IgD-negative memory B cell (primary cell): ENCODE measurements around the gene GRB2. TPM values are rescaled to one million over a fixed set of nuclear protein-coding genes. Genes with fewer than 3 reads are reported as not detected.

ENCODE experiments used
- H3K27ac Mint-ChIP-seq, 3 donors: one replicate each; pipeline ENCODE4 v1.8.0; 2020 to 2022; ENCODE audit warnings: mild to moderate bottlenecking in 3 of 3, mixed read lengths in 3 of 3, moderate library complexity in 1 of 3
- H3K27me3 Mint-ChIP-seq: one replicate; pipeline ENCODE4 v1.8.0; 2021; ENCODE audit warnings: mixed read lengths
- H3K36me3 Mint-ChIP-seq: one replicate; pipeline ENCODE4 v1.8.0; 2020; ENCODE audit warnings: mild to moderate bottlenecking, mixed read lengths
- H3K4me1 Mint-ChIP-seq, 3 donors: one replicate each; pipeline ENCODE4 v1.8.0; 2020 to 2022; ENCODE audit warnings: mixed read lengths in 3 of 3, mild to moderate bottlenecking in 1 of 3
- H3K4me3 Mint-ChIP-seq, 4 donors: one replicate each; pipeline ENCODE4 v1.8.0; 2020 to 2022; ENCODE audit warnings: mild to moderate bottlenecking in 4 of 4, mixed read lengths in 4 of 4, moderate library complexity in 3 of 4
- H3K9me3 Mint-ChIP-seq, 3 donors: one replicate each; pipeline ENCODE4 v1.8.0; 2020 to 2021; ENCODE audit warnings: mixed read lengths in 3 of 3, mild to moderate bottlenecking in 1 of 3
- polyA plus RNA-seq: library from polyadenylated mRNA; unstranded; fragments of 300-500 nt; fragmentation: Illumina TruSeq; gene quantifications from one replicate; pipeline ENCODE4 v1.2.3, GENCODE V29; 2021

Gene GRB2
- polyA plus RNA-seq, 1 donor from 2014 or later = 333 TPM

DNA sequence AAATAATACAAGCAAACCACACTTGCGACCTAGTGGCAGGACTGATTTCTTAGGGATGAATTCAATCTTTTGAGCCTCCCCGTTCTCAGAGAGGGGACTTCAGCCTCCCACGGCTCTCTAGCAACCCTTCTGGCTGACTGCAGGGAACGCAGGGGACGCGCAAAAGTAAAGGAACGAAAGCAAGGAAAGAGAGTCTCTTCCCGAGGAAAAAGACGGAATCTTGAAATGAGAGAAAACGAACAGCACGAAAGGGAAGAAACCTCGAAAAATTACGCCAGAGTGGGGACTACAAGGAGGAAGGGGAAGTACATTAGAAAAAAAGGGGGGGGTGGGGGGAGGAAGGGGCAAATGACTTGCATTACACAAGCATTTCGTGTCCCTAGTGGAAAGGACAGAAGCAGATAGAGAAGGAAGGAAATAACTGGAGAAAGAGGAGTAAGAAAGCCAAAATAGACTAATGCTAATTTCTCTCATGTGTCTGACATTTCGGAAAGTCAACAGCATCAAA is 1.2 kb downstream of the GRB2 start:
- H3K27ac Mint-ChIP-seq = peak overlapping the region; percentile 92 to 96 (median 94)
- H3K4me3 Mint-ChIP-seq = peak overlapping the region; percentile 94 to 99 (median 96)
- peaks cover 3% of the 10 kb centered on the region for H3K36me3 Mint-ChIP-seq
- no peaks in the 10 kb centered on the region for H3K27me3 Mint-ChIP-seq
- no peaks in the 10 kb centered on the region for H3K9me3 Mint-ChIP-seq
- peaks cover 32 to 43% (median 37%) of the 10 kb centered on the region in 3 donors for H3K4me1 Mint-ChIP-seq

DNA sequence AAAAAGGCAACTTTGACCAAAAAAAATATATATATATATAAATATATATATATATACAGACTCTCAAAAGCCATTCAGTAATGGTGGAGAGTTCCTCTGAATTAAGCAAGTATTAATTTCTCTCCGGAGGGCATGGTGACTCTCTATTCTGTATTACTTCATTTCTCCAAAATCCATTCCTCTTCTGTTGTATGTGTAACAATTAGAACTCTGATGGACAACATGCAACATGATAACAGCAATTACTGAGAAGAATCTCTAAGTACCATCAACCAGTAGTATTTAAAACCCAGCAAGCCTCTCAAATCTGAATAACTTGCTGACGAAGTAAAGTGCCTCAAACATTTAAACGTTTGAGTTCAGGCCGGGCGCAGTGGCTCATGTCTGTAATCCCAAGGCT is 2.3 kb downstream of the GRB2 start:
- Mint-ChIP-seq H3K4me1 (peaks cover 35 to 41% (median 37%) of the 10 kb centered on the region in 3 donors), H3K27me3 (no peaks in the 10 kb centered on the region), H3K36me3 (peaks cover 3% of the 10 kb centered on the region), H3K9me3 (no peaks in the 10 kb centered on the region), H3K27ac (peak overlapping the region; percentile 84 to 94 (median 92)), H3K4me3 (peak overlapping the region; percentile 94 to 99 (median 96))

DNA sequence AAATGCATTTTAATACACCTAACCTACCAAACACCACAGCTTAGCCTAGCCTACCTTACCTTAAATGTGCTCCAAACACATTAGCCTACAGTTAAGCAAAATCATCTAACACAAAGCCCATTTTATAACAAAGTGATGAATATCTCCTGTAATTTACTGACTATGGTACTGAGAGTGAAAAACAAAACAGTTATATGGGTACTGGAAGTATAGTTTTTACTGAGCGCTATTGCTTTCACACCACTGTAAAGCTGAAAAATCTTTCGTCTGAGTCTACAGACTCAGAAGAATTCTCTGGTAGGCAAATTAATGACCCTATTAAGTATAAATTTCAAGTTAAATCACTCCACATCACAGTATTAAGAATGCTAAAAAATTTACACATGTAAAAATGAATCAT is 3.5 kb downstream of the GRB2 start:
- peaks cover 3% of the 10 kb centered on the region for H3K36me3 Mint-ChIP-seq
- H3K9me3 Mint-ChIP-seq = no peaks in the 10 kb centered on the region
- H3K27ac Mint-ChIP-seq = peak overlapping the region; percentile 53 to 92 (median 81)
- no peaks in the 10 kb centered on the region for H3K27me3 Mint-ChIP-seq
- peaks cover 41 to 45% (median 44%) of the 10 kb centered on the region in 3 donors for H3K4me1 Mint-ChIP-seq
- peak overlapping the region; percentile 71 to 90 (median 84) for H3K4me3 Mint-ChIP-seq

DNA sequence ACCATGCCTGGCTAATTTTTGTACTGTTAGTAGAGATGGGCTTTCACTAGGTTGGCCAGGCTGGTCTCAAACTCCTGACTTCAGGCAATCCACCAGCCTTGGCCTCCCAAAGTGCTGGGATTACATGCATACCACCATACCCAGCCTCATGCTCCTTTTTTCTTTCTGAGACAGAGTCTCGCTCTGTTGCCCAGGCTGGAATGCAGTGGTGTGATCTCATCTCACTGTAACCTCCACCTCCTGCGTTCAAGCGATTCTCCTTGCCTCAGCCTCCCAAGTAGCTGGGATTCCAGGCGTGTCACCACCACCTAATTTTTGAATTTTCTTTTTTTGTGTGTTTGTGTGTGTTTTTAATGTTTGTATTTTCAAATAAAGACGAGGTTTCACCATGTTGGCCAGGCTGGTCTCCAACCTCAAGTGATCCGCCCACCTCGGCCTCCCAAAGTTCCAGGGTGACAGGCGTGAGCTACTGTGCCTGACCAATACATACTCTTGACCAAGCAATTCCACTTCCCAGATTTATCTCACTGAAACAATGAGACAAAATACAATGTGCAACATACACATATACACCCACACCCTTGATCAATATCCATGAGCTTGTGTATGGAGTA is 5.0 kb downstream of the GRB2 start:
- Mint-ChIP-seq H3K36me3 (peaks cover 3% of the 10 kb centered on the region), H3K27ac (peak overlapping the region; percentile 59 to 92 (median 67)), H3K27me3 (no peaks in the 10 kb centered on the region), H3K9me3 (no peaks in the 10 kb centered on the region), H3K4me3 (peak overlapping the region; percentile 18 to 82 (median 76)), H3K4me1 (peaks cover 45 to 48% (median 47%) of the 10 kb centered on the region in 3 donors)

DNA sequence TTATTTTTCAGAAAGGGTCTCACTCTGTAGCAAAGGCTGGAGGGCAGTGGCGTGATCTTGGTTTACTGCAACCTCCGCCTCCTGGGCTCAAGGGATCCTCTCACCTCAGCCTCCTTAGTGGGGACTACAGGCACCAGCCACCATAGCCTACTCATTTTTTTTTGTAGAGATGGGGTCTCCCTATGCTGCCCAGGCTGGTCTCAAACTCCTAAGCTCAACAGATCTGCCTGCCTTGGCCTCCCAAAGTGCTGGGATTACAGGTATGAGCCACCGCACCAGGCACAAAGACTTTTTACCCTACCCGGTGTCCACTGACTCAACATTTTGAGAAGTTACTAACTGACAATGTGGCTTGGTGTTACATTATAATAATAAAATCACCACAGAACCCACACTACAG is 7.2 kb downstream of the GRB2 start:
- Mint-ChIP-seq H3K36me3 (peaks cover 3% of the 10 kb centered on the region), H3K27me3 (no peaks in the 10 kb centered on the region), H3K27ac (peak overlapping the region in 2 of 3 donors; percentile 39 to 67)

DNA sequence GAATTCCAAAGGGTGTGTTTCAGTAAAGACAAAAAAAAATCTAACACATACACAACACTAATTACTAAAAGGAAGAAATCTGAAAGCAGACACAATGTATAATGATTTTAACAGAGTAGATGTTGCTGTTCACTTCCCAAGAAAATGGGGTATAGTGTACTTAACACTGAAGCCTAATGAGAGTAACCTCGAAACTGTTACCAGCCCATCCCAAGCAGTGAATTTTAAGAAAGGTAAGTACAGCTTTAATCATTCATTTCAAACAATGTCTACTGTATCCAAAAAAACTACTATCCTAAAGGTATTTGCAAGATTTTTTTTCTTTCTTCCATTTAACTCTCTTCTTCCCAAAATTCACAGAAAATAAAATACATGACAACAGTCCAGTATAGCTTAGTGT is 8.3 kb downstream of the GRB2 start:
- H3K4me3 Mint-ChIP-seq = peak overlapping the region; percentile 53 to 86 (median 66)
- peaks cover 3% of the 10 kb centered on the region for H3K36me3 Mint-ChIP-seq
- no peaks in the 10 kb centered on the region for H3K27me3 Mint-ChIP-seq
- H3K9me3 Mint-ChIP-seq = no peaks in the 10 kb centered on the region
- peaks cover 65 to 67% (median 65%) of the 10 kb centered on the region in 3 donors for H3K4me1 Mint-ChIP-seq
- H3K27ac Mint-ChIP-seq = peak overlapping the region in 2 of 3 donors; percentile 83 to 89

More for the DNA sequence above, 7.2 kb downstream of the GRB2 start:
- no peaks in the 10 kb centered on the region for H3K9me3 Mint-ChIP-seq
- H3K4me3 Mint-ChIP-seq = peak overlapping the region in 1 of 4 donors; percentile 47
- peaks cover 61 to 66% (median 63%) of the 10 kb centered on the region in 3 donors for H3K4me1 Mint-ChIP-seq

DNA sequence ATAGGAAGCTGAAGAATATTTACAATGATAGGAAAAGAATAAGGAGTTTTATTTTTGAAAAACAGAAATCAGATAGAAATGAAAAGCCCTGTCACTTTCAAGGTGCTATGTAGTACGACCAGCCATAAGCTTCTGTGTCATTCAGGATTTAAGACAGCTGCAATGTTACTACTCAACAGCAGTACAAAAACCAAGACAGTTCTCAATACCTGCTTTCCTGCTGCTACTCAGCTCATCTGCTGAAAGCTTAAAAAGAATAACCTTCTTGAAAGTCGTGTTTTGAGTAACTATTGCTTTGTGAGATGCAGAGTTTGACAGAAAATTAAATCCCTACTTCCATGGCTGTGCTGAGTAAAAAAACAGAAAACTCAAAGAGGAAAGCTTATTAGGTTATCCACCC is 8.7 kb downstream of the GRB2 start:
- Mint-ChIP-seq H3K27ac (peak overlapping the region; percentile 84 to 91 (median 89)), H3K36me3 (peaks cover 3% of the 10 kb centered on the region), H3K9me3 (no peaks in the 10 kb centered on the region), H3K27me3 (no peaks in the 10 kb centered on the region), H3K4me3 (peak overlapping the region; percentile 53 to 98 (median 66)), H3K4me1 (peaks cover 62 to 63% (median 63%) of the 10 kb centered on the region in 3 donors)

DNA sequence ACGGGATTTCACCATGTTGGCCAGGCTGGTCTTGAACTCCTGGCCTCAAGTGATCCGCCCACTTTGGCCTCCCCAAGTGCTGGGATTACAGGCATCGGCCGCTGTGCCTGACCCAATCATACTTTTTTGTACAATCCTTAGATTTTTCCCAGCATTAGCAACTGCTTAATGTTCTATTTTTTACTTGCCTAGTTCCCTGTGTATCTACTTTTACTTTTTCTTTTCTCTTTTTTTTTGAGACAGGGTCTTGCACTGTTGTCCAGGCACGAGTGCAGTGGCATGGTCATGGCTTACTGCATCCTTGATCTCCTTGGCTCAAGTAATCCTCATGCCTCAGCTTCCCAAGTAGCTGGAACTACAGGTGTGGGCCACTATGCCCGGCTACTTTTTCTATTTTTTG is 9.5 kb downstream of the GRB2 start:
- Mint-ChIP-seq H3K36me3 (peaks cover 3% of the 10 kb centered on the region), H3K27me3 (no peaks in the 10 kb centered on the region), H3K4me3 (peak overlapping the region; percentile 53 to 98 (median 86)), H3K9me3 (no peaks in the 10 kb centered on the region), H3K4me1 (peaks cover 59 to 60% (median 59%) of the 10 kb centered on the region in 3 donors), H3K27ac (peak overlapping the region; percentile 84 to 91 (median 89))

DNA sequence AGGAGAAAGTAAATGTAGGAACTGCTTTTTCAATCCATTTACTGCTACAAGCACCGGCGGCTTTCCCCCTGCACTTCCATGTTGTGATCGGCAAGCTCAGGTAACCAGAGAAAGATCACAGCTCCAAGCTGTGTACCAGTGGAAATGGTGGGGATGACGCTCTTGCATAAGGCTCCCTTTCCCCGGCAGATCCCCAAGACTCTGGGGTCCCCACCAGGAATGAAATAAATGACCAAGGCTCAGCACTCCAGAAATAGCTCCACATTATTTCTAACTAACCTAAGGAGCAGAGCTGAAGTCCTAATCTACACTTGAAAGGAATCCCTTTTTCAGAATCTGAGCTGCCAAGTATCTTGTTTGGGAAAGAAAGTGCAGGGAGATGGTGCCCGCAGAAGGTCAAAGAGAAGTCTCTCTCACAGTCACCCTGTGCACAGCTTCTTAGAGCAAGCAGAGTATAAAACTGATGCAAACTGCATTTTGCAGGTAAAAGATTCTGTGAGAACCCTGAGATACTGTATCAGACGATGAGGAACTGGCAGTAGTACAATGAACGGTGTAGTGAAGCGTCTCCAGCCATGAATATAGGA is 11.1 kb downstream of the GRB2 start:
- no peaks in the 10 kb centered on the region for H3K27me3 Mint-ChIP-seq
- H3K27ac Mint-ChIP-seq = peak overlapping the region; percentile 89 to 94 (median 92)
- no peaks in the 10 kb centered on the region for H3K36me3 Mint-ChIP-seq
- no peaks in the 10 kb centered on the region for H3K9me3 Mint-ChIP-seq
- peak overlapping the region; percentile 89 to 98 (median 94) for H3K4me3 Mint-ChIP-seq
- H3K4me1 Mint-ChIP-seq = peaks cover 59 to 68% (median 63%) of the 10 kb centered on the region in 3 donors

DNA sequence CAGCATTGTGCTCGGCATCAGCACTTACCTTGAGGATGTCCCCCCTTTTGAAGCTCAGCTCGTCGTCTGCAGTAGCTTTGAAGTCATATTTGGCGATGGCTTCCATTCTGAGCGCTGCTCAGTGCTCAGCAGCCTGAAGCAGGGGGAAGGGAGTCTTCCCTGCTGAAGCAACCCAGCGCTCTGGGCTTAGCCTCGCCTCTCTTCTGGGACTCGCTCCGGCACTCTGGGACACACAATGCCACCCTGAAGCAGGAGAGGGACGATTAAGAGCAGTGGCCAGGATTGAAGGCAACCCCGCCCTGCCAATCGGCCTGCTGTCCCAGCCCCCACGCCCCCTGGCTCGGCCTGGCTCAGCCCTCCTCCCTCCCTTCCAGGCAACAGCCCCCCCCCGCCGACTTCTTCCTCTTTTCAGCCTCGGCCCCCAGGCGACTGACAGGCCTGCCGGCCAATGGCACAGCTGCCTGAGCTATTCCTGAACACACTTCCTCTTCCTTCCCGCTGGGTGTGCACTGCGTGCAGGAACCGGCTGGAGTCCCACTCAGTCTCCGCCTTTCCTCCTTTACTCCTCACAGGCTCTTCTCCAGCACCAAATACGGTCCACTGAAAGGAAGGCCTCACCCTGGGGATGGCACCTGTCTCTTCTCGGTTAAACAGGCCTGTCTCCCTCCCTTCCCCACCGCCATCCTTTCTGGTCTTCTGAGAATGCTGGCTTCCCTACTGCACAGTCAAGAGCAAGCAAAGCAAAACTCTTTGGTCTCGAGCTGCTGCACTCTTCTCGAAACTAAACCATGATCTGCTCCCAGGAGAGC is 11.8 kb downstream of the GRB2 start:
- Mint-ChIP-seq H3K36me3 (no peaks in the 10 kb centered on the region), H3K9me3 (no peaks in the 10 kb centered on the region), H3K4me3 (peak overlapping the region; percentile 89 to 98 (median 94)), H3K27ac (peak overlapping the region; percentile 89 to 94 (median 92)), H3K4me1 (peaks cover 65 to 74% (median 68%) of the 10 kb centered on the region in 3 donors), H3K27me3 (no peaks in the 10 kb centered on the region)

DNA sequence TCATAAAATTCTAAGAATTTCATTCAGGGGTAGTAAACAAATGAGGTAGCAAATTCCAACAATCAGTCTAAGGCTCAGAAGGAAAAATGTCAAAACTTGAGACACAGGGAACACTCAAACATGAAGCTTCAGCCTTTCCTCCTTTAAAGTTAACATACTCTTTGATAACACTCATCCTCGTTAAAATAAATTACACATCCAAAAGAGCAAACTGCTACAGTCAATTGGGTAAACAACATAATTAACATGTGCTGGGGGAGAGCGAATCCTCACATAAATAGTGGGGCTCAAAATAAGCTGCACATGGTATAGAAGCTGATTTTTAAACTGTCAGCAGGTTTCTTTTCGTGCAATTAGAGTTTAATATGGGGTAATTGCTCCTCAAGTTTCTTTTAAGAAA is 12.9 kb downstream of the GRB2 start:
- H3K27me3 Mint-ChIP-seq = no peaks in the 10 kb centered on the region
- peak overlapping the region in 2 of 3 donors; percentile 73 to 89 for H3K27ac Mint-ChIP-seq
- H3K4me1 Mint-ChIP-seq = peaks cover 66 to 77% (median 73%) of the 10 kb centered on the region in 3 donors
- peak overlapping the region in 3 of 4 donors; percentile 46 to 80 (median 51) for H3K4me3 Mint-ChIP-seq
- no peaks in the 10 kb centered on the region for H3K9me3 Mint-ChIP-seq
- no peaks in the 10 kb centered on the region for H3K36me3 Mint-ChIP-seq

DNA sequence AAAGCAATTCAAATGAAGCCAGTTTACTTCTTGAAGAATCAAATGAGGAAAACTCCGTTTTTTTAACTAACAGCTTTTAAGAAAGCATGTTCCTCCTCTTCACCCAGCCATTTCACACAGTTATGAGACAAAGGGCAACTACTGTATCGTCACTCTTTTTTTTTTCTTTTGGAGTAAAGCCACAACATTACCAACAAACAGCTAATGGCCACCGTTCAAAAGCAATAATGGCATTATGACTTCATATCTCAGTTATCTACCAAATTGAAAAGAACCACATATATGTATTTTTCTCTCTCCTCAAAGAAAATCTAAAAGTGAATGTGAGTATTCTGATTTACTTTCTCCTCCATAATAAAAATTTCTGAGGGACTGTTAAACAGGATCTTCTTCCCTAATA is 14.5 kb downstream of the GRB2 start:
- H3K27me3 Mint-ChIP-seq = no peaks in the 10 kb centered on the region
- peak overlapping the region in 2 of 3 donors; percentile 62 to 76 for H3K27ac Mint-ChIP-seq
- peak overlapping the region in 3 of 4 donors; percentile 25 to 59 (median 56) for H3K4me3 Mint-ChIP-seq
- no peaks in the 10 kb centered on the region for H3K9me3 Mint-ChIP-seq
- H3K4me1 Mint-ChIP-seq = peaks cover 56 to 66% (median 58%) of the 10 kb centered on the region in 3 donors
- H3K36me3 Mint-ChIP-seq = no peaks in the 10 kb centered on the region

DNA sequence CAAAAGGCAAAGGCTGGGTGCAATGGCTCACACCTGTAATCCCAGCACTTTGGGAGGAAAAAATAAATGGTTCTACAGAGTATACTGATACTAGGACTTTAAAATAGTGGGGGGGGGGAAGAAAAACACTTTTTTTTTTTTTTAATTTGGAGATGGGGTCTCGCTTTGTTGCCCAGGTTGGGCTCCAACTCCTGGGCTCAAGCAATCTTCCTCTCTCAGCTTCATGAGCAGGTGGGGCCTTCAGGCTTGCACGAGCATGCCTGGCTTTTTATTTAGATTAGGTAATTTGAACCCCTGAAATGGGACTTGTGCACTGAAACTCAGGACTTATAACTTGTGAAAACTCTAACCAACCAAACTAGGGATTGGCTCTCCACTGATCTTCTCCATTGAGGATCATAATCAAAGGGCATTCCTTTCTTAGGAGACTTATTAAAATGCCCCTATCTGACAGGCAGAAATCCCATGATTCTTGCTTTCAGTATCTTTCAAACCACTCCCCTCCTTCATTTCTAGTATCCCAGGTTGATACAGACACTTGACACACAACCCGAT is 16.9 kb downstream of the GRB2 start:
- H3K36me3 Mint-ChIP-seq = no peaks in the 10 kb centered on the region

DNA sequence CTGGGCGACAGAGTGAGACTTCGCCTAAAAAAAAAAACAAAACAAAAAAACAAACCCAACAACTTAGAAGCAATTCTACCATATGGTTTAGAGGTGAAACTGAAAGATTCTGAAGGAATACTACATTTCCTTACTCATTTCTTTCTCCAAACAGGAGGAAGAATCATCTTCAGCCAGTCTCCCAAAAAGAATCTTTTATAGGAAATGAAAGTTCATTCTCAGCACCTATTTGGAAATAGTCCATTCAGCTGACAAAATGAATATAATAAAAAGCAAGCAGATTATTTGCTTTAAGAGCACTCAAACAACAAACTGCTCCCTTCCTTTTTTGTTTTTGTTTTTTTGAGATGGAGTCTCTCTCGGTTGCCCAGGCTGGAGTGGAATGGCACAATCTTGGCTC is 17.7 kb downstream of the GRB2 start:
- Mint-ChIP-seq H3K4me3 (peak overlapping the region in 1 of 4 donors; percentile 66), H3K36me3 (no peaks in the 10 kb centered on the region), H3K27me3 (no peaks in the 10 kb centered on the region), H3K9me3 (no peaks in the 10 kb centered on the region), H3K27ac (peak overlapping the region in 1 of 3 donors; percentile 32), H3K4me1 (peaks cover 41 to 54% (median 47%) of the 10 kb centered on the region in 3 donors)

More for the DNA sequence above, 16.9 kb downstream of the GRB2 start:
- Mint-ChIP-seq H3K9me3 (no peaks in the 10 kb centered on the region), H3K27ac (peak overlapping the region in 2 of 3 donors; percentile 28 to 32), H3K4me1 (peaks cover 44 to 54% (median 47%) of the 10 kb centered on the region in 3 donors), H3K27me3 (no peaks in the 10 kb centered on the region), H3K4me3 (no peak overlapping the region)
